Osteoblast (primary cell): ENCODE measurements around the gene ICE1. TPM values are rescaled to one million over a fixed set of nuclear protein-coding genes. Genes with fewer than 3 reads are reported as not detected.

Experiments
- DNase-seq: peaks from one replicate; pipeline ENCODE4 v3.0.0; 2011; ENCODE audit warnings: low spot score, mixed read lengths; ENCODE audit not compliant: insufficient read length; ENCODE audit errors: missing footprints
- H2AFZ ChIP-seq: 2 replicates; pipeline ENCODE4 v1.6.0; 2011; ENCODE audit warnings: mild to moderate bottlenecking, low read length
- H3K27ac ChIP-seq: 2 replicates; pipeline ENCODE4 v1.5.1; 2011; ENCODE audit warnings: mild to moderate bottlenecking, low read depth, low read length, moderate library complexity
- H3K27me3 ChIP-seq: 2 replicates; pipeline ENCODE4 v1.6.0; 2012; ENCODE audit warnings: mild to moderate bottlenecking, control low read depth, inconsistent platforms, low read length, moderate library complexity; ENCODE audit not compliant: insufficient read depth
- H3K36me3 ChIP-seq: 2 replicates; pipeline ENCODE4 v1.5.1; 2011; ENCODE audit warnings: mild to moderate bottlenecking, low read length, control low read depth, moderate library complexity; ENCODE audit not compliant: insufficient read depth
- H3K4me1 ChIP-seq: 2 replicates; pipeline ENCODE4 v1.5.1; 2011; ENCODE audit warnings: mild to moderate bottlenecking, low read length, control low read depth, moderate library complexity; ENCODE audit not compliant: insufficient read depth
- H3K4me2 ChIP-seq: 2 replicates; pipeline ENCODE4 v1.6.0; 2011; ENCODE audit warnings: mild to moderate bottlenecking, low read length; ENCODE audit not compliant: insufficient read depth
- H3K4me3 ChIP-seq: fragments of 200-600 bp; sonication (generic); 3 replicates; pipeline ENCODE4 v1.5.1; 2012; ENCODE audit warnings: mild to moderate bottlenecking, low read length, inconsistent platforms; ENCODE audit not compliant: insufficient read depth
- H3K79me2 ChIP-seq: 2 replicates; pipeline ENCODE4 v1.6.0; 2012; ENCODE audit warnings: mild to moderate bottlenecking, low read length, control low read depth, inconsistent platforms; ENCODE audit not compliant: insufficient read depth
- H3K9me3 ChIP-seq: 2 replicates; pipeline ENCODE4 v1.5.1; 2011; ENCODE audit warnings: low read depth, low read length, control low read depth
- H4K20me1 ChIP-seq: 2 replicates; pipeline ENCODE4 v1.6.0; 2012; ENCODE audit warnings: mild to moderate bottlenecking, low read length, control low read depth; ENCODE audit not compliant: insufficient read depth
- total RNA-seq: library from RNA; depleted of rRNA; stranded (reverse); fragments of >200 nt; gene quantifications from 2 replicates; pipeline ENCODE4 v1.2.3, GENCODE V29; 2012
- TF ChIP-seq, protein P1 (sequence below): IDR thresholded peaks from 2 replicates; pipeline ENCODE4 v1.5.1; 2011; ENCODE audit warnings: mild to moderate bottlenecking, low read depth, low read length, moderate library complexity; ENCODE audit errors: extremely low read depth

The ICE1 gene
- total RNA-seq, 1 donor = 34.0 TPM

DNA sequence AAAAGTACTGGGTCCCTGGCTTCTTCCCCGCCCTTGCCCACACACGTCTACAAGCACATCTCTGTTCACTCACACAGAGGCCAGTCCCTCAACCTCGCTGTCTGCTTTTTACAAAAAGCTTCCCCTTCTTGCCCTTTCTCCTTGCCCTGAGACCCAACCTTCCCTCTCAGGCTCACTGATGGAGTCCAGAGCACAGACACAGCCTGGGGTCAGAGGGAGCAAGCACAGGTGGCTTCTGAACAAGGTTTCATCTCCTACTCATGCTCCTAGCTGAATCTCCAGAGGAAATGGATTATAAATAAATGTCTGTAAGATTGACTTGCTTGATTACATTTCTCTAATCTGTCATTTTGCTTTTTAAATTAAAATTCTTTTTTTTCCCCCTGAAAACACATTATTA lies 101.8 kb downstream of the ICE1 start:
- no peak overlapping the region for H3K4me3 ChIP-seq
- no peak overlapping the region for H3K4me2 ChIP-seq
- no peaks in the 10 kb centered on the region for H3K79me2 ChIP-seq
- H3K9me3 ChIP-seq = no peaks in the 10 kb centered on the region
- H3K27me3 ChIP-seq = no peaks in the 10 kb centered on the region
- H4K20me1 ChIP-seq = no peaks in the 10 kb centered on the region
- H3K36me3 ChIP-seq = no peaks in the 10 kb centered on the region
- DNase-seq = no peak
- TF ChIP-seq, protein P1, sequence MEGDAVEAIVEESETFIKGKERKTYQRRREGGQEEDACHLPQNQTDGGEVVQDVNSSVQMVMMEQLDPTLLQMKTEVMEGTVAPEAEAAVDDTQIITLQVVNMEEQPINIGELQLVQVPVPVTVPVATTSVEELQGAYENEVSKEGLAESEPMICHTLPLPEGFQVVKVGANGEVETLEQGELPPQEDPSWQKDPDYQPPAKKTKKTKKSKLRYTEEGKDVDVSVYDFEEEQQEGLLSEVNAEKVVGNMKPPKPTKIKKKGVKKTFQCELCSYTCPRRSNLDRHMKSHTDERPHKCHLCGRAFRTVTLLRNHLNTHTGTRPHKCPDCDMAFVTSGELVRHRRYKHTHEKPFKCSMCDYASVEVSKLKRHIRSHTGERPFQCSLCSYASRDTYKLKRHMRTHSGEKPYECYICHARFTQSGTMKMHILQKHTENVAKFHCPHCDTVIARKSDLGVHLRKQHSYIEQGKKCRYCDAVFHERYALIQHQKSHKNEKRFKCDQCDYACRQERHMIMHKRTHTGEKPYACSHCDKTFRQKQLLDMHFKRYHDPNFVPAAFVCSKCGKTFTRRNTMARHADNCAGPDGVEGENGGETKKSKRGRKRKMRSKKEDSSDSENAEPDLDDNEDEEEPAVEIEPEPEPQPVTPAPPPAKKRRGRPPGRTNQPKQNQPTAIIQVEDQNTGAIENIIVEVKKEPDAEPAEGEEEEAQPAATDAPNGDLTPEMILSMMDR = no peak
- H2AFZ ChIP-seq = peak overlapping the region; percentile 46
- no peak overlapping the region for H3K27ac ChIP-seq
- H3K4me1 ChIP-seq = no peaks in the 10 kb centered on the region

DNA sequence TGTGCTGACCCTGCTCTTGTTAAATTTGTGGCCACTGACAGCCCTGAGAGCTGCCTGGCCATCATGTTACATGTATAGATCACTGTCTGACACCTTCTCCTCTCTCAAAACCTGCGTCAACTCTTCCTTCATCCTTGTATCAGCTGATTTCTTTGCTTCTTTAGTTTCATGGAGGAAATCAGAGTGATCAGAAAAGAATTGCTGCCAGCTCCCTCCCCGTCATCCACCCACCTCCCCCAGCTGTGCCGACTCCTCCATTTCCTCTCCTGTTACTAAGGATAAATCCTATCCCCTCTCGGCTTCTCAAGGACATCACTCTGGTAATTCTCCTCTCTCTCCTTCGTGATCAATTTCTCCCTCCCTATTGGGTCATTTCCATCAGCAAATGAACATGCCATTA lies 108.9 kb downstream of the ICE1 start:
- no peak overlapping the region for H3K27ac ChIP-seq
- no peak overlapping the region for H3K4me3 ChIP-seq
- TF ChIP-seq, protein P1 = no peak
- H3K79me2 ChIP-seq = no peaks in the 10 kb centered on the region
- no peaks in the 10 kb centered on the region for H4K20me1 ChIP-seq
- no peaks in the 10 kb centered on the region for H3K36me3 ChIP-seq
- no peaks in the 10 kb centered on the region for H3K4me1 ChIP-seq
- DNase-seq = no peak
- no peak overlapping the region for H2AFZ ChIP-seq
- no peaks in the 10 kb centered on the region for H3K27me3 ChIP-seq
- no peak overlapping the region for H3K4me2 ChIP-seq
- no peaks in the 10 kb centered on the region for H3K9me3 ChIP-seq

DNA sequence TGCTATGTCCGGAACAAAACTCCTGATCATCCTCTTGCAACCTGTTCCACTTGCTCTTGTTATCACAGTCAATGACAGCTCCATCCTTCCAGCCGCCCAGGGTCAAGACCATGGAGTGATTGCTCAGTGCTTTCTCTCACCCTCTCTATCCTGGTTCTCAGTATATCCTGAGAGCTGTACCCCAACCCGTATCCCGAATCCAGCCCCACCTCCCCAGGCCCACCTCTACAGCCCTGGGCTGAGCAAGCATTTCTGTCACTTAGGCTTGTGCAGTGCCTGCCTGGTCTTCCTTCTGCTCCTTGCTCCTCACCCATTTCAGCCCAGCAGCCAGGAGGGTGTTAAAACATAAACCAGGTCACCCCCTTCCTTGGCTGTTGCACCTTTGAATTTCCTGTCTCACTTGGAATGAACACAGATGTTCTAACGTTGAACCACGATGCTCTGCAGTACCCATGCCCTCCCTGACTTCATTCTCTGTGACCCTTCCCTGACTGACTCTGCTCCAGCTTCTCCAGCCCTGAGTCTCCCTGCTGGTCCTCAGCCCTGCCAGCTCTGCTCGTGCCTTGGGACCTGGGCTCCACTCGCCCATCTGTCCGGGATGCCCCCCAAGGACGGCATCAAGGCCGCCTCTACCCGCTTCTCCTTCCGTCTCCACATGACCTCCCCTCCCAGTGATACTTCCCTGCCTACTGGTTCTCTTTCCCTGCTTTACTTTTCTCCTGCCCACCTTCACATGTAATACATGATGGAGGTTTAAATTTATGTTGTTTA lies 110.0 kb downstream of the ICE1 start:
- Histone ChIP-seq H4K20me1 (no peaks in the 10 kb centered on the region), H2AFZ (no peak overlapping the region), H3K4me2 (no peak overlapping the region), H3K27me3 (no peaks in the 10 kb centered on the region), H3K4me1 (no peaks in the 10 kb centered on the region), H3K36me3 (no peaks in the 10 kb centered on the region), H3K9me3 (no peaks in the 10 kb centered on the region), H3K4me3 (no peak overlapping the region), H3K79me2 (no peaks in the 10 kb centered on the region), H3K27ac (no peak overlapping the region)
- DNase-seq = no peak
- TF ChIP-seq, protein P1 = no peak

DNA sequence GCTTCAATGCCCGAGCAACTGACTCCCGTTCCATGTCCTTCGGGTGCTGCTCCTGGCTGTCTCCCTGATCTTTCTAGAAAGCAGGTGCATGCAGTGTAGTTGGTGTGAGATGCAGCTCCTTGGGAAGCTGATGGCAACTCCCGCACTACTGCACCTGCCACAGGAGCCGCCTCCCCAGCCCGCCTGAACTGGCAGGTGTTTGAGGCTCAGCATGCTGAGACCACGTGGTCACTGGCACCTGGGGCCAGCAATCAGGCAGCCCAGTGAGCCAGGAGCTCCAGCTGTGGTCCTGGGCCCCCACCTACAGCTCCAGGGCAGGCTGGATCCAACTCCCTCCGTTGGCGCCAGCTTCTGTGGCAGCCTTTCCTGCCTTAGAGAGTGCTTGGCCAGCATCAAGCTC lies 111.5 kb downstream of the ICE1 start:
- Histone ChIP-seq H3K27me3 (no peaks in the 10 kb centered on the region), H3K4me1 (no peaks in the 10 kb centered on the region), H3K4me3 (no peak overlapping the region), H3K79me2 (no peaks in the 10 kb centered on the region), H3K9me3 (no peaks in the 10 kb centered on the region), H3K4me2 (no peak overlapping the region), H3K27ac (no peak overlapping the region), H3K36me3 (no peaks in the 10 kb centered on the region), H4K20me1 (no peaks in the 10 kb centered on the region), H2AFZ (no peak overlapping the region)
- TF ChIP-seq, protein P1 = no peak
- no peak for DNase-seq
